BLaER1 treated with 17β-estradiol and CSF1 and Interleukin-3, amounts not matched to agents 10 nM and 100 nM (cell line): ENCODE measurements around the gene FAM184B.
A peak's percentile ranks its signal among the peaks of the same experiment; 100 is the strongest.

Experiments used
- H3K27ac ChIP-seq, 11 experiments: shearing (Covaris generic); formaldehyde crosslinking; 2 replicates each; pipeline ENCODE4 v1.8.1; 2022
- H3K27me3 ChIP-seq, 11 experiments: shearing (Covaris generic); formaldehyde crosslinking; 2 replicates each; pipeline ENCODE4 v1.8.1; 2022
- H3K36me3 ChIP-seq, 11 experiments: shearing (Covaris generic); formaldehyde crosslinking; 2 replicates each; pipeline ENCODE4 v1.8.1; 2022
- H3K4me1 ChIP-seq, 10 experiments: shearing (Covaris generic); formaldehyde crosslinking; 2 replicates each; pipeline ENCODE4 v1.8.1; 2022
- H3K4me2 ChIP-seq, 11 experiments: shearing (Covaris generic); formaldehyde crosslinking; 2 replicates each; pipeline ENCODE4 v1.8.1; 2022
- H3K4me3 ChIP-seq, 10 experiments: shearing (Covaris generic); formaldehyde crosslinking; 2 replicates each; pipeline ENCODE4 v1.8.1; 2022
- H3K9ac ChIP-seq, 11 experiments: shearing (Covaris generic); formaldehyde crosslinking; 2 replicates each; pipeline ENCODE4 v1.8.1; 2022
- H3K9me3 ChIP-seq, 11 experiments: shearing (Covaris generic); formaldehyde crosslinking; replicated peaks in 1 of 11; 2 replicates each; pipeline ENCODE4 v1.8.1; 2022
- H4K20me1 ChIP-seq, 11 experiments: shearing (Covaris generic); formaldehyde crosslinking; 2 replicates each; pipeline ENCODE4 v1.8.1; 2022
- Cebpa-rat ChIP-seq, 11 experiments: shearing (Covaris generic); IDR thresholded peaks; 2 replicates each; pipeline ENCODE4 v1.8.1; 2022

FAM184B gene

GRCh38 chr4:17589355-17589754 lies 192.1 kb downstream of the FAM184B start:
- Histone ChIP-seq H3K9ac (no peak overlapping the region; a peak in 1 of 22 replicates), H3K4me1 (peaks cover 25 to 88% (median 31%) of the 10 kb centered on the region in 10 experiments), H3K27me3 (no peaks in the 10 kb centered on the region), H3K36me3 (peaks cover 99 to 100% (median 100%) of the 10 kb centered on the region in 11 experiments), H4K20me1 (peaks cover 0 to 99% (median 17%) of the 10 kb centered on the region in 11 experiments; a peak in 14 of 22 replicates), H3K27ac (no peak overlapping the region), H3K9me3 (no peaks in the 10 kb centered on the region), H3K4me2 (peak overlapping the region in 1 of 11 experiments; percentile 9; a peak in 1 of 22 replicates), H3K4me3 (no peak overlapping the region)
- no peak for TF ChIP-seq Cebpa-rat (IDR thresholded peaks at IDR 0.05)

- no peak overlapping the region for H3K4me2 ChIP-seq
- H3K9me3 ChIP-seq = no peaks in the 10 kb centered on the region
- H3K27me3 ChIP-seq = no peaks in the 10 kb centered on the region
- peaks cover 100% of the 10 kb centered on the region in 11 experiments for H3K36me3 ChIP-seq
- H3K4me3 ChIP-seq = no peak overlapping the region
- H3K4me1 ChIP-seq = peaks cover 5 to 88% (median 10%) of the 10 kb centered on the region in 10 experiments; a peak in 19 of 20 replicates
- no peak for TF ChIP-seq Cebpa-rat (IDR thresholded peaks at IDR 0.05)
- H4K20me1 ChIP-seq = peaks cover 0 to 98% (median 23%) of the 10 kb centered on the region in 11 experiments; a peak in 14 of 22 replicates
- no peak overlapping the region for H3K9ac ChIP-seq
- H3K27ac ChIP-seq = no peak overlapping the region
These were observed 194.2 kb downstream of the FAM184B start for GRCh38 chr4:17587094-17587822.

GRCh38 chr4:17584521-17585213 lies 196.8 kb downstream of the FAM184B start:
- TF ChIP-seq Cebpa-rat (IDR thresholded peaks at IDR 0.05) = no peak
- H3K9ac ChIP-seq = no peak overlapping the region
- H3K9me3 ChIP-seq = no peaks in the 10 kb centered on the region
- peaks cover 0 to 72% (median 23%) of the 10 kb centered on the region in 11 experiments; a peak in 13 of 22 replicates for H4K20me1 ChIP-seq
- H3K4me1 ChIP-seq = peaks cover 10 to 88% (median 21%) of the 10 kb centered on the region in 10 experiments
- H3K4me2 ChIP-seq = no peak overlapping the region; a peak in 1 of 22 replicates
- H3K27me3 ChIP-seq = no peaks in the 10 kb centered on the region
- peaks cover 93 to 100% (median 98%) of the 10 kb centered on the region in 11 experiments for H3K36me3 ChIP-seq
- peak overlapping the region in 2 of 11 experiments; percentile 21 to 30; a peak in 3 of 22 replicates for H3K27ac ChIP-seq
- no peak overlapping the region for H3K4me3 ChIP-seq

- H3K9ac ChIP-seq = no peak overlapping the region
- peak overlapping the region in 2 of 11 experiments; percentile 14 to 16; a peak in 3 of 22 replicates for H3K4me2 ChIP-seq
- peaks cover 0 to 65% (median 31%) of the 10 kb centered on the region in 11 experiments; a peak in 14 of 22 replicates for H4K20me1 ChIP-seq
- H3K4me1 ChIP-seq = peaks cover 17 to 88% (median 28%) of the 10 kb centered on the region in 10 experiments
- peaks cover 91 to 98% (median 95%) of the 10 kb centered on the region in 11 experiments for H3K36me3 ChIP-seq
- no peaks in the 10 kb centered on the region for H3K27me3 ChIP-seq
- H3K4me3 ChIP-seq = no peak overlapping the region
- H3K27ac ChIP-seq = peak overlapping the region in 1 of 11 experiments; percentile 21; a peak in 2 of 22 replicates
- no peak for TF ChIP-seq Cebpa-rat (IDR thresholded peaks at IDR 0.05)
- no peaks in the 10 kb centered on the region for H3K9me3 ChIP-seq
These were observed 197.5 kb downstream of the FAM184B start for GRCh38 chr4:17583941-17584340.

- no peak for TF ChIP-seq Cebpa-rat (IDR thresholded peaks at IDR 0.05)
- peaks cover 0 to 58% (median 32%) of the 10 kb centered on the region in 11 experiments; a peak in 14 of 22 replicates for H4K20me1 ChIP-seq
- H3K9ac ChIP-seq = no peak overlapping the region
- peak overlapping the region in 1 of 11 experiments; percentile 16; a peak in 1 of 22 replicates for H3K4me2 ChIP-seq
- H3K9me3 ChIP-seq = no peaks in the 10 kb centered on the region
- peak overlapping the region in 2 of 11 experiments; percentile 21 to 28; a peak in 2 of 22 replicates for H3K27ac ChIP-seq
- H3K27me3 ChIP-seq = no peaks in the 10 kb centered on the region
- peaks cover 24 to 90% (median 33%) of the 10 kb centered on the region in 10 experiments for H3K4me1 ChIP-seq
- no peak overlapping the region for H3K4me3 ChIP-seq
- H3K36me3 ChIP-seq = peaks cover 85 to 92% (median 88%) of the 10 kb centered on the region in 11 experiments
These were observed 198.1 kb downstream of the FAM184B start for GRCh38 chr4:17583276-17583675.

GRCh38 chr4:17580969-17581368 lies 200.5 kb downstream of the FAM184B start:
- Histone ChIP-seq H3K27ac (peak overlapping the region in 10 of 11 experiments; percentile 56 to 98 (median 95); a peak in 18 of 22 replicates), H4K20me1 (peaks cover 0 to 46% (median 26%) of the 10 kb centered on the region in 11 experiments; a peak in 14 of 22 replicates), H3K4me2 (peak overlapping the region in 8 of 11 experiments; percentile 89 to 97 (median 94); a peak in 15 of 22 replicates), H3K4me1 (peaks cover 35 to 77% (median 41%) of the 10 kb centered on the region in 10 experiments), H3K9ac (peak overlapping the region in 9 of 11 experiments; percentile 25 to 98 (median 94); a peak in 15 of 22 replicates), H3K9me3 (no peaks in the 10 kb centered on the region), H3K27me3 (no peaks in the 10 kb centered on the region), H3K4me3 (peak overlapping the region in 5 of 10 experiments; percentile 85 to 91 (median 86); a peak in 8 of 20 replicates), H3K36me3 (peaks cover 62 to 69% (median 65%) of the 10 kb centered on the region in 11 experiments)
- TF ChIP-seq Cebpa-rat (IDR thresholded peaks at IDR 0.05) = no peak
